NCI-H2107 treated with DMSO at 0.1 percent for 48 hours (cell line): ENCODE data around the gene OBSCN.

ENCODE experiments used
- DNase-seq: peaks from one replicate; lab custom pipeline; 2025; ENCODE audit not compliant: unreplicated experiment; lab: John Stamatoyannopoulos, UW

Gene OBSCN

GRCh38 chr1:228318823-228319241, 111.0 kb downstream of the OBSCN start:
- no peak for DNase-seq

- DNase-seq, result no peak
Measured at GRCh38 chr1:228319352-228320088, 111.7 kb downstream of the OBSCN start.

- DNase-seq, result no peak
Measured at GRCh38 chr1:228320394-228320793, 112.5 kb downstream of the OBSCN start.

- DNase-seq, result no peak
Measured at GRCh38 chr1:228321435-228321834, 113.6 kb downstream of the OBSCN start.

- no peak for DNase-seq
Measured at GRCh38 chr1:228321895-228322294, 114.1 kb downstream of the OBSCN start.

- DNase-seq, result no peak
Measured at GRCh38 chr1:228323401-228323800, 115.6 kb downstream of the OBSCN start.

- DNase-seq, result no peak
Measured at GRCh38 chr1:228325267-228325666, 117.4 kb downstream of the OBSCN start.

- no peak for DNase-seq
Measured at GRCh38 chr1:228329887-228330286, 122.0 kb downstream of the OBSCN start.

GRCh38 chr1:228332797-228333738, 125.2 kb downstream of the OBSCN start:
- DNase-seq, result no peak

GRCh38 chr1:228333739-228334115, 125.9 kb downstream of the OBSCN start:
- no peak for DNase-seq

GRCh38 chr1:228334226-228334935, 126.5 kb downstream of the OBSCN start:
- DNase-seq, result no peak

GRCh38 chr1:228334954-228335353, 127.1 kb downstream of the OBSCN start:
- DNase-seq, result no peak

- DNase-seq, result no peak
Measured at GRCh38 chr1:228335406-228336307, 127.8 kb downstream of the OBSCN start.

- no peak for DNase-seq
Measured at GRCh38 chr1:228336308-228337030, 128.6 kb downstream of the OBSCN start.

- DNase-seq, result no peak
Measured at GRCh38 chr1:228337031-228337564, 129.3 kb downstream of the OBSCN start.

- no peak for DNase-seq
Measured at GRCh38 chr1:228337711-228338520, 130.1 kb downstream of the OBSCN start.

GRCh38 chr1:228338521-228339051, 130.7 kb downstream of the OBSCN start:
- no peak for DNase-seq

- DNase-seq, result no peak
Measured at GRCh38 chr1:228339059-228339704, 131.3 kb downstream of the OBSCN start.
